A673 (cell line): ENCODE data around the gene MAN1C1. TPM values are rescaled to one million over a fixed set of nuclear protein-coding genes. Genes with fewer than 3 reads are reported as not detected.
"Not testable (repeated sequence)": the region's sequence is repeated elsewhere in the genome, so short reads cannot be mapped to it uniquely, and the experiment has no call there.

ENCODE experiments used
- BruUV-seq: library from RNA; stranded (reverse); fragments of 400-500 nt; replicated peaks from 2 replicates; lab custom pipeline; 2021; lab: Mats Ljungman, UMichigan
- CTCF ChIA-PET: fragments of 300-600 bp; sonication (Branson Sonifier 250); formaldehyde crosslinking; loops from one replicate; lab custom pipeline; 2022; ENCODE audit warnings: antibody characterized with exemption; lab: Charles Lee
- POLR2A ChIA-PET: fragments of 300-600 bp; sonication (Branson Sonifier 250); formaldehyde crosslinking; loops from one replicate; lab custom pipeline; 2022; ENCODE audit warnings: antibody characterized with exemption; ENCODE audit not compliant: low non-redundant PET; lab: Charles Lee
- DNase-seq: peaks from one replicate; pipeline ENCODE4 v3.0.0-alpha.2; 2015; ENCODE audit warnings: low spot score
- H3K27ac ChIP-seq: fragments of 200-600 bp; sonication (generic); 2 replicates; pipeline ENCODE4 v1.5.1; 2016; ENCODE audit warnings: mixed run types, low read depth, mild to moderate bottlenecking, mixed read lengths, antibody characterized with exemption, low read length; ENCODE audit not compliant: poor library complexity, severe bottlenecking
- H3K27me3 ChIP-seq: fragments of 200-600 bp; sonication (generic); replicated peaks from 2 replicates; pipeline ENCODE4 v1.6.1; 2017; ENCODE audit warnings: mixed run types, low read depth, mild to moderate bottlenecking, mixed read lengths, antibody characterized with exemption, low read length; ENCODE audit not compliant: insufficient read depth, poor library complexity
- H3K36me3 ChIP-seq: fragments of 200-600 bp; sonication (generic); 2 replicates; pipeline ENCODE4 v1.6.1; 2016; ENCODE audit warnings: mixed run types, mild to moderate bottlenecking, mixed read lengths, antibody characterized with exemption, low read length; ENCODE audit not compliant: insufficient read depth, poor library complexity, severe bottlenecking
- H3K4me1 ChIP-seq: fragments of 200-600 bp; sonication (generic); 2 replicates; pipeline ENCODE4 v1.6.1; 2017; ENCODE audit warnings: mixed run types, mild to moderate bottlenecking, mixed read lengths, antibody characterized with exemption, low read length; ENCODE audit not compliant: insufficient read depth, poor library complexity, severe bottlenecking
- H3K4me3 ChIP-seq: fragments of 200-600 bp; sonication (generic); 2 replicates; pipeline ENCODE4 v1.5.1; 2016; ENCODE audit warnings: low read depth, mixed run types, mild to moderate bottlenecking, mixed read lengths, low read length; ENCODE audit not compliant: poor library complexity, severe bottlenecking
- H3K9me3 ChIP-seq: fragments of 200-600 bp; sonication (generic); 2 replicates; pipeline ENCODE4 v1.6.1; 2016; ENCODE audit warnings: mixed run types, low read depth, mild to moderate bottlenecking, mixed read lengths, antibody characterized with exemption, low read length; ENCODE audit not compliant: poor library complexity, severe bottlenecking
- CTCF ChIP-seq: fragments of 300-800, 200-600 bp; sonication (generic); conservative IDR thresholded peaks from 2 replicates; pipeline ENCODE4 v1.5.1; 2017; ENCODE audit warnings: low read depth, mild to moderate bottlenecking, antibody characterized with exemption, low read length, moderate library complexity, mixed read lengths
- EZH2 ChIP-seq: fragments of 200-600 bp; sonication (generic); IDR thresholded peaks from 2 replicates; pipeline ENCODE4 v1.6.1; 2017; ENCODE audit warnings: borderline replicate concordance, low read depth, mild to moderate bottlenecking, mixed read lengths, antibody characterized with exemption, low read length; ENCODE audit not compliant: poor library complexity, severe bottlenecking
- intact Hi-C: fragments of 100-400 bp; cut with micrococcal nuclease; formaldehyde crosslinking; loops from one replicate; pipeline ENCODE4 v1.10.0; 2022; ENCODE audit not compliant: unreplicated experiment
- total RNA-seq: library from RNA; stranded (reverse); gene quantifications from 2 replicates; pipeline ENCODE4 v1.2.3, GENCODE V29; 2021

Gene MAN1C1
- total RNA-seq, 1 experiment from 2014 or later = 0.21 TPM

- Histone ChIP-seq H3K4me3 (no peak overlapping the region), H3K27ac (no peak overlapping the region), H3K27me3 (no peaks in the 10 kb centered on the region), H3K36me3 (no peaks in the 10 kb centered on the region), H3K9me3 (no peaks in the 10 kb centered on the region), H3K4me1 (no peaks in the 10 kb centered on the region)
- POLR2A ChIA-PET = no interaction called here
- DNase-seq = no peak
- no TSS peak for BruUV-seq
- intact Hi-C loops = no loop called here
- TF ChIP-seq CTCF = no peak
- no peak for TF ChIP-seq EZH2
- CTCF ChIA-PET = no interaction called here
Observed at GRCh38 chr1:25662061-25662460, 45.5 kb downstream of the MAN1C1 start.

GRCh38 chr1:25662959-25663358, 46.4 kb downstream of the MAN1C1 start:
- intact Hi-C loops, H3K9me3 ChIP-seq, H3K27me3 ChIP-seq, BruUV-seq, H3K4me3 ChIP-seq, H3K27ac ChIP-seq, DNase-seq, CTCF ChIA-PET, H3K4me1 ChIP-seq, H3K36me3 ChIP-seq, POLR2A ChIA-PET: not testable (repeated sequence)

- intact Hi-C loops = no loop called here
- no TSS peak for BruUV-seq
Observed at GRCh38 chr1:25664357-25665199, 48.0 kb downstream of the MAN1C1 start.

More at GRCh38 chr1:25664357-25665199, 48.0 kb downstream of the MAN1C1 start:
- Histone ChIP-seq H3K27ac (no peak overlapping the region), H3K36me3 (no peaks in the 10 kb centered on the region), H3K27me3 (no peaks in the 10 kb centered on the region), H3K9me3 (no peaks in the 10 kb centered on the region), H3K4me1 (no peaks in the 10 kb centered on the region), H3K4me3 (no peak overlapping the region)
- CTCF ChIA-PET = no interaction called here
- no peak for DNase-seq
- TF ChIP-seq CTCF (no peak), EZH2 (no peak)
- POLR2A ChIA-PET = no interaction called here
